NCI-H2081 (cell line): ENCODE measurements around the gene ANKRD9.
"Not testable (repeated sequence)": the region's sequence is repeated elsewhere in the genome, so short reads cannot be mapped to it uniquely, and the experiment has no call there.

ENCODE experiments used
- DNase-seq, 2 experiments: peaks; one replicate each; lab custom pipeline; 2025; lab: John Stamatoyannopoulos, UW

ANKRD9 gene

DNA sequence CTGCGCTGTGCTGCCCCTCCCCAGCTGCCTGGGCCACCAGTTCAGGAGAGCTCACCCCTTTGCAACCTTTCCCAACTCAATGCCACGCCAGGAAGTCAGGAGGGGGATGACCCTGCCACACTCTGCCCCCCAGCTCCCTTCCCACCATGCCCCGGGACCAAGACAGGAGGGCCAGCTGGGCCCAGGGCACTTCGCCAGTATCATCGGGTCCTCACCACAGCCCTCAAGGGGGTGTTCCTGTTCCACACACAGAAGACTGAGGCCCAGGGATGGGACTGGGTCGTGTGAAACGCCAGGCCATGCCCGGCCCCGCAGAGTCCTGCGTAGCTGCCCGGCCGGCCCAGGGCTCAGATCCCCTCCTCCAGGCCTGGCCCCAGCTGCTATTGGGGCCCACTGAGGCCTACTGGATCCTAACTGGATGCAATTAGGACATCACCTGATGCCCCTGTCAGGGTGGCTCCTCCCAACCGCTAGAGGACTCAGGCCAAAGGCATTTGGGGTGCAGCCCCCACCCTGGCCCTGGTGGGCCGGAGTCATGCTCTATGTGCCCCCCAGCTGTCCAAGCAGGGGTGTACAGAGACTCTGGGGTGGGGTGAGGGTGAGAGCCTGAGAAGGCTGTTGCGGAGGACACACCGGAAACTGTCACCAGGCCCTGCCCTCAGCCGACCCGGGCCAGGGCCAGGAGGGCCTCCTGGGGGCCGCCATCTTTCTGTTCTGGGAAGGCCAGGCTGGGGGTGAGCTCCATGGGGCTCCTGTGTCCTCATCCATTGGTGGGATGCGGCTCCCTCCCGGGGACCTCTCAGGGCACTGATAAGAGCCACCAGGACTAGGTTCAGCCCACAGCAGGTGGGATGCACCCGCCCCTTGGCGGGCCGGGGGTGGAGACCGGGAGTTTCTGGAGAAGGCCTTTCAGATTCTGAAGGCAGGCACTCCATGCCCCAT, 29.3 kb upstream of the ANKRD9 start:
- no peak for DNase-seq

GRCh38 chr14:102537981-102538601, 28.5 kb upstream of the ANKRD9 start:
- no peak for DNase-seq

DNA sequence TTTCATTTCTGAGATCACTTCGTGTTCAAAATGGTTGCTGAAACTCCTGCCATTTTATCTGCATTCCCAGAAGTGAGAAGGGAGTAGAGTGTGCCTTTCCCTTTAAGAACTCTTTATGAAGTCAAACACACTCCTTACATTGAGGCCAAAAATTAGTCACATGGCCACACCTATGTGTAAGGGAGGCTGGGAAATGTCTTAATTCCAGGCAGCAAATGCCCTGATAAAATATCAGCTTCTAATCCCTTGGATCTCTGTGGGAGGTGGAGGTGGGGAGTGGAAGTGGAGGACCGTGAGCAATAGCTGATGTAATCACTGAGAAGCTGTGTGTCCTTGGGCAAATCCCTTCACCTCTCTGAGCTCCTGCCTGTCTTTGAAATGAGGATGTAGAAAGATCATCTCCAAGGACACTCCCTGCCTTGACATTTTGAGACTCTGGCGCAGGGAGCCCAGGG, 22.7 kb upstream of the ANKRD9 start:
- no peak for DNase-seq

DNA sequence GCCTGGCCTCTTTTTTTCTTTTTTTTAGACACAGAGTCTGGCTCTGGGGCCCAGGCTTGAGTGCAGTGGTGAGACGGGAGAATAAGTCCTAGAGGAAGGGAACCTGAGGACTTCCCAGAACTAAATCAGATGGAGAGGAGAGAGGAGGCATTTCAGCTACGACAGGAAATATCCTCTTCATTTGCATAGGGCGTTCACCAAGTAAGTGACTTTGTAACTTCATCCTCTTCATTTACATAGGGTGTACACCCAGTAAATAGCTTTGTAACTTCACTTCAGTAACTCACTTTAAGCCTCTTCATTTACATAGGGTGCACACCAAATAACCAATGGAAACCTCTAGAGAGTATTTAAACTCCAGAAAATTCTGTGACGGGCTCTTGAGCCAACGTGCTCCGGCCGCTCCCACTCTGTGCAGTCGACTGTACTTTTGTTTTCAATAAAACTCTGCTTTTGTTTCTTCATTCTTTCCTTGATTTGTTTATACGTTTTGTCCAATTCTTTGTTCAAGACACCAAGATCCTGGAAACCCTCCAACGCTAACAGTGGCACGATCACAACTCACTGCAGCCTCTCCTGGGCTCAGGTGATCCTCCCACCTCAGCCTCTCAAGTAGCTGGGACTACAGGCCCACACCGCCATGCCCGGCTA, 21.4 kb upstream of the ANKRD9 start:
- no peak for DNase-seq

GRCh38 chr14:102528431-102529170, 19.0 kb upstream of the ANKRD9 start:
- no peak for DNase-seq

DNA sequence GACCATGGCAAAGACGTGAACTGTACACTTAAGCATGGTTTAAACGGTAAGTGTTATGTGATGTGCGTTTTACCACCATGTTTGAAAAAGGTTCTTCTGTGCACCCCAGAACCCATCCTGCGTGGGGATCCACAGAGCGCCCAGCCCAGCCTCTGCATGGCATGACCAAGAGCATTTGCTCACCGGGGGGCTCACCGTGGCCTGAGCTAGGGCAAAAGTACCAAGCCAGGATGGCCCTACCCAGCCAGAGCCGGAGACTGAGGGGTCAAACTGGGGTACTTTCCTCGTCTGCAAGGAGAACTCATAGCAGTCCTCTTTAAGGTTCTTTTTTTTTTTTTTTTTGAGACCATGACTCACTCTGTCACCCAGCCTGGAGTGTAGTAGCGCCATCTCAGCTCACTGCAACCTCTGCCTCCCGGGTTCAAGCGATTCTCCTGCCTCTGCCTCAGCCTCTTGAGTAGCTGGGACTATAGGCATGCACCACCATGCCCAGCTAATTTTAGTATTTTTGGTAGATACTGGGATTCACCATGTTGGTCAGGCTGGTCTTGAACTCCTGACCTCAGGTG, 16.4 kb upstream of the ANKRD9 start:
- DNase-seq, result no peak

- peak; percentile 50 to 76 for DNase-seq
Observed at GRCh38 chr14:102525219-102525928, 15.8 kb upstream of the ANKRD9 start.

DNA sequence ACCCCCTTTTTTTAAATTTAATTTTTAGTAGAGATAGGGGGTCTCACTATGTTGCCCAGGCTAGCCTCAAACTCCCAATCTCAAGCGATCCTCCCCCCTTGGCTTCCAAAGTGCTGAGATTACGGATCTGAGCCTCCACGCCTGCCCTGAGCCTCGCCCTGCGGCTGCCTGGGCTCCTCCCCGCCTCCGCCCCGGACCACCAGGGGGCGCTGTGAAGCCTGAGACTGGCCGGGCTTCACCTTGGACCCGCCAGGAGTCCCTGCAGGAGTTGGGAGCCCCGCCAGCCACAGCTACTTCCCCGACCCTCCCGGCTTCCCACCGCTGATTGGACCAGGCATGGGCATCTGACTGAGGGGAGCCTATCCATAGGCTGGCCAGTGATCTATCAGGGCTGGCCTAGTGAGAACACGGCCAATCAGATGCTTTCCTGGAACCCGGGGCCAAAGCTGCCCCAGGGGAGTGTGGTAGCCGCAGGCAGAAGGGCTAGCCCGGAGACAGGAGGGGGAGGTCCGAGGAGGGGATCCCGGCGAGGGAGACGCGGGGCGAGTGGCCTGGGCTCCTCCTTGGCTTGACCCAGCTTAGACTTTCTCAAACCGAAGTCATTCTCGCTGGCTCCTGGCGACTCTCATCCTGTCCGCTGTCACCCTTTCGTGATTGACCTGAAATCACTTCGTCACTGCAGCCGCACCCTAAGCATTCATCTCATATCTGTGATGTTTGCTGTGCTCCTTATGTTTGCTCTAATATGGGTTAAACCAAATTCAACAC, 15.1 kb upstream of the ANKRD9 start:
- DNase-seq, result peak; percentile 99 to 100

- peak; percentile 57 to 81 for DNase-seq
Observed at GRCh38 chr14:102523569-102524450, 14.2 kb upstream of the ANKRD9 start.

- DNase-seq, result no peak
Observed at GRCh38 chr14:102523200-102523568, 13.6 kb upstream of the ANKRD9 start.

DNA sequence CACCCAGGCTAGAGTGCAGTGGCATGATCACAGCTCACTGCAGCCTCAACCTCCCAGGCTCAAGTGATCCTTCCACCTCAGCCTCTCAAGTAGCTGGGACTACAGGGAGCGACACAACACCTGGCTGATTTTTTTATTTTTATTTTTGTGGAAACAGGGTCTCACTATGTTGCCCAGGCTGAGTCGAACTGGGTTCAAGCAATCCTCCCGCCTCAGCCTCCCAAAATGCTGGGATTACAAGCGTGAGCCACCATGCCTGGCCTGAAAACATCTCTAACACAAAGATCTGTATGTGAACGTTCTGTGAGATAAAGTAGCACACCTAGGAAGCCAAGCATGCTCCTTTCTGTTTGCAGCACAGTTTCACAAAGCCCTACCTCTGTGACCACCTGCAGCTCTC, 10.1 kb upstream of the ANKRD9 start:
- DNase-seq, result not testable (repeated sequence)

DNA sequence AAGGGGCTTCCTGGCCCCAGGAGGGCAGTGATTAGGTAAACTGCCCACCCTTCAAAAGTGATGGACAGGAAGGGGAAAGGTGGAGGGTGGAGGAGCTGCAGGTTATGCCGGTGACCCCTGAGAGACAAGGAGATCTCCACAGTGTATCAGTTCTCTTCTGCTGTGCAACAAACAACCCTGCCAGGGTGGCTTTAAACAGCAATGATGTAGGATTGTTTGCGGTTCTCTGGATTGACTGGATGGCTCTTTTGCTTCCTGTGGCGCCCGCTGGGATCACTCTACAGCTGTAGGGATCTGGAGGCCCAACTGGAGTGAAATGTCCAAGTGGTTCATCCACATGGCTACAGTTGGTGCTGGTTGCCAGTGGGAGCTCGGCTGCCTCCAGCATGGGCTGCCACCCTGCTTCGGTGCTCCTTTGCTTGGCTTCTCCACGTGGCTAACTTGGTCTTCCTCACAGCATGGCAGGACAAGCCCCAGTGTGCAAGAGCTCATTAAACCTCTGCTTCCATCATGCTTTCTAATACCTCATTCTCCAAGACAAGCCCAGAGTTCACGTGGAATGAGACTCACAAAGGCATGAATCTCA, 8.6 kb upstream of the ANKRD9 start:
- no peak for DNase-seq

GRCh38 chr14:102517392-102518062, 8.0 kb upstream of the ANKRD9 start:
- DNase-seq, result no peak

GRCh38 chr14:102516531-102517391, 7.2 kb upstream of the ANKRD9 start:
- DNase-seq, result no peak

- DNase-seq, result no peak
Observed at GRCh38 chr14:102514987-102515733, 5.6 kb upstream of the ANKRD9 start.

- no peak for DNase-seq
Observed at GRCh38 chr14:102513899-102514772, 4.6 kb upstream of the ANKRD9 start.
